BLaER1 treated with 17β-estradiol and CSF1 and Interleukin-3, amounts not matched to agents 10 nM and 100 nM (cell line): Measurements from ENCODE around the gene TFE3.

Experiments used
- H3K27ac ChIP-seq, 11 experiments: shearing (Covaris generic); formaldehyde crosslinking; 2 replicates each; pipeline ENCODE4 v1.8.1; 2022
- H3K27me3 ChIP-seq, 11 experiments: shearing (Covaris generic); formaldehyde crosslinking; 2 replicates each; pipeline ENCODE4 v1.8.1; 2022
- H3K36me3 ChIP-seq, 11 experiments: shearing (Covaris generic); formaldehyde crosslinking; 2 replicates each; pipeline ENCODE4 v1.8.1; 2022
- H3K4me1 ChIP-seq, 10 experiments: shearing (Covaris generic); formaldehyde crosslinking; 2 replicates each; pipeline ENCODE4 v1.8.1; 2022
- H3K4me2 ChIP-seq, 11 experiments: shearing (Covaris generic); formaldehyde crosslinking; 2 replicates each; pipeline ENCODE4 v1.8.1; 2022
- H3K4me3 ChIP-seq, 10 experiments: shearing (Covaris generic); formaldehyde crosslinking; 2 replicates each; pipeline ENCODE4 v1.8.1; 2022
- H3K9ac ChIP-seq, 11 experiments: shearing (Covaris generic); formaldehyde crosslinking; 2 replicates each; pipeline ENCODE4 v1.8.1; 2022
- H3K9me3 ChIP-seq, 11 experiments: shearing (Covaris generic); formaldehyde crosslinking; replicated peaks in 1 of 11; 2 replicates each; pipeline ENCODE4 v1.8.1; 2022
- H4K20me1 ChIP-seq, 11 experiments: shearing (Covaris generic); formaldehyde crosslinking; 2 replicates each; pipeline ENCODE4 v1.8.1; 2022
- Cebpa-rat ChIP-seq, 11 experiments: shearing (Covaris generic); IDR thresholded peaks; 2 replicates each; pipeline ENCODE4 v1.8.1; 2022

TFE3 gene

DNA sequence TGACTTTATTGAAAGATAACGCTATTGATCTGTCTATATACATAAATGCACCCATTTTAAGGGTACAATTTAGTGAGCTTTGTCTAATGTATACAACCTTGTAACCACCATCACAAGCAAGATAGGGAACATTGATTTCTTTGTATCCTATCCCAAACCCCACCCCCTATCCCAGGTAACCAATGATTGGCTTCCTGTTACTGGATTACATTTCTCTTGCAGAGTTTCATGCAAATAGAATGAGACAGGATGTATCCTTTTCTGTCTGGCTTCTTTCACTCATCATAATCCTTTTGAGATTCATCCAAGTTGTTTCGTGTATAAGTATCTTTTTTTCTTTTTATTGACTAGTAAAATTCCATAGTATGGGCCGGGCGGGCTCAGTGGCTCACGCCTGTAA lies 39.5 kb downstream of the TFE3 start:
- no peak overlapping the region for H3K4me2 ChIP-seq
- no peak for TF ChIP-seq Cebpa-rat (IDR thresholded peaks at IDR 0.05)
- peaks cover 8 to 22% (median 13%) of the 10 kb centered on the region in 11 experiments; a peak in 18 of 22 replicates for H3K27me3 ChIP-seq
- H3K27ac ChIP-seq = no peak overlapping the region
- H3K9me3 ChIP-seq = peaks cover 0 to 22% (median 7%) of the 10 kb centered on the region in 11 experiments; a peak in 10 of 22 replicates
- H3K4me3 ChIP-seq = no peak overlapping the region
- H3K36me3 ChIP-seq = peaks cover 0 to 13% (median 9%) of the 10 kb centered on the region in 11 experiments; a peak in 13 of 22 replicates
- H3K4me1 ChIP-seq = peaks cover 0 to 20% (median 9%) of the 10 kb centered on the region in 10 experiments; a peak in 14 of 20 replicates
- H4K20me1 ChIP-seq = peaks cover 0 to 12% (median 7%) of the 10 kb centered on the region in 11 experiments; a peak in 8 of 22 replicates
- H3K9ac ChIP-seq = no peak overlapping the region

DNA sequence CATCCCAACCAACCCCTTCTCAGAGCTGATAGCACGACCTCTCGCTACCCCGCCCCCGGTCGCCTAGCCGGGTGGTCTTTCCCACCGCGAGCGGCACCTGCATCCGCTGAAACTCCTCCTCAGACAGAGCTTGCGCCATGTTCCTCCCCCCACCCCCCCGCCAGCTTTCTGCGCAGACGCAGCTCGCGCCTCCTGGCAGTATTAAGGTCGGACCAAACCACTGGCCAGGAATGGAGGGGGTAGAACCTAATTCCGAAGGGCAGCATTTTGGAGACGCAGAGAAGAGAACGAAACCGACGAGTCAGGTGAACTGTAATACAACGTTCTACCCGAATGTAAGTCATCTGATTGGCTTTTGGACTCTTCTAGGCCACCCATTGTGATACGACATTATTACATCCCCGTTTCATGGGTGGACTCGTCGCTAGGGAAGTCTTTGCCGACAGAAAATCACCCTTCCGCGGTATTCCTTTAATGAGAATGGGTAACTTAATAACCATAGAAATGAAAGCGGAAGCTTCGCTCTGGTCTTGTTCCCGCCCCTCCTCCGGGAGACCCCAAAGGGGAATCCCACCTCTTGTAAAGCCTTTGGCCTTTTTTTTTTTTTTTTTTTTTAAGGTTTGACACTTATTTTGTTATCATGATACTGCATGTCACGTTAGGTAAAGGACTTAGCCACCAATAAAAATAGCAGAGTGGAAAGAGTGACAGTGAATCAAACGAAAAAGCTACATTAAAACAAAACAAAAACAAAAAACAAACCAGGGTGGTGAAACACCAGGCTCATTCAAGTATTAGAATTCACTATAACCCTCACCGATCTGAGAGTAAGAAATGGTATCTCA lies 40.8 kb downstream of the TFE3 start, which contains the start of gene GRIPAP1:
Gene GRIPAP1, minus strand, starts transcription at position 174 of the 845 bp plus-strand sequence. Its CDS starts 35 bp downstream, at position 139.
- H4K20me1 ChIP-seq = peaks cover 0 to 26% (median 14%) of the 10 kb centered on the region in 11 experiments; a peak in 17 of 22 replicates
- peak within 1 kb of the TSS; percentile 88 to 97 (median 92) for H3K9ac ChIP-seq
- peak within 1 kb of the TSS; percentile 58 to 84 (median 74) for H3K4me3 ChIP-seq
- peaks cover 0 to 23% (median 7%) of the 10 kb centered on the region in 11 experiments; a peak in 10 of 22 replicates for H3K9me3 ChIP-seq
- peak within 1 kb of the TSS; percentile 90 to 99 (median 96) for H3K27ac ChIP-seq
- H3K4me1 ChIP-seq = peaks cover 0 to 27% (median 9%) of the 10 kb centered on the region in 10 experiments; a peak in 14 of 20 replicates
- peaks cover 15 to 36% (median 24%) of the 10 kb centered on the region in 11 experiments; a peak in 18 of 22 replicates for H3K27me3 ChIP-seq
- TF ChIP-seq Cebpa-rat (IDR thresholded peaks at IDR 0.05) = peak in 3 of 11 experiments; percentile 17 to 41 (median 31); a peak in 3 of 22 replicates
- H3K36me3 ChIP-seq = peaks cover under 1 to 27% (median 22%) of the 10 kb centered on the region in 11 experiments; a peak in 15 of 22 replicates
- H3K4me2 ChIP-seq = peak within 1 kb of the TSS; percentile 62 to 78 (median 73)

DNA sequence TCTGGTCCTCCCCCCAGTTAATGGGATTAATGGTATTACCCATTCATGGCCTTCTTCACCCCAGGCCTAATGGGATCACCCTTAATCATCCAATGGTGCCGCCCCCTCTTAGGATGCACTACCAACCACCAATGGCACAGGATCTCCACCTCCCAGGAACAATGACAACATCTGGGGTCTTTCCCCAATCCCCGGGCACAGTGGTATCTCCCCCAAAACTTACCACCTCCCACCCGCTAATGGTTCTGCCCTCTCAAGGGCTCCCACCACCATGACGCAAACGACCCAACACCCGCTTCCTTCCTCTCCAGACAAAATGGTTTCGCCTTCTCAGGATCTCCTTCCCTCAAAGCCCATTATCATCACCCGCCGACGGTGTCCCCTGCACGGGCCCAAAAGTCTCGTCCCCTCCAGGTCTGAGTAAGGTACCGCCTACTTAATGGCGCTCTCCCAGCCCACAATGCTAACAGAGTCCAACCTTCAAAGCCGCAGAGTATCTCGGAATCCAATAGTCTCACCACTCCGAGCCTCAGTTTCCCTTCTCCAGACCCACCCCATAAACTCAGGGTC lies 41.6 kb downstream of the TFE3 start:
- Histone ChIP-seq H3K9ac (peak overlapping the region; percentile 88 to 97 (median 92)), H3K36me3 (peaks cover 8 to 34% (median 26%) of the 10 kb centered on the region in 11 experiments; a peak in 18 of 22 replicates), H3K4me3 (peak overlapping the region; percentile 58 to 84 (median 74)), H3K27me3 (peaks cover 15 to 42% (median 30%) of the 10 kb centered on the region in 11 experiments; a peak in 18 of 22 replicates), H3K4me2 (peak overlapping the region; percentile 62 to 78 (median 73)), H3K27ac (peak overlapping the region; percentile 90 to 99 (median 96)), H3K4me1 (peaks cover 0 to 27% (median 9%) of the 10 kb centered on the region in 10 experiments; a peak in 14 of 20 replicates), H4K20me1 (peaks cover 5 to 33% (median 20%) of the 10 kb centered on the region in 11 experiments; a peak in 18 of 22 replicates), H3K9me3 (peaks cover 0 to 28% (median 7%) of the 10 kb centered on the region in 11 experiments; a peak in 10 of 22 replicates)
- no peak for TF ChIP-seq Cebpa-rat (IDR thresholded peaks at IDR 0.05)

DNA sequence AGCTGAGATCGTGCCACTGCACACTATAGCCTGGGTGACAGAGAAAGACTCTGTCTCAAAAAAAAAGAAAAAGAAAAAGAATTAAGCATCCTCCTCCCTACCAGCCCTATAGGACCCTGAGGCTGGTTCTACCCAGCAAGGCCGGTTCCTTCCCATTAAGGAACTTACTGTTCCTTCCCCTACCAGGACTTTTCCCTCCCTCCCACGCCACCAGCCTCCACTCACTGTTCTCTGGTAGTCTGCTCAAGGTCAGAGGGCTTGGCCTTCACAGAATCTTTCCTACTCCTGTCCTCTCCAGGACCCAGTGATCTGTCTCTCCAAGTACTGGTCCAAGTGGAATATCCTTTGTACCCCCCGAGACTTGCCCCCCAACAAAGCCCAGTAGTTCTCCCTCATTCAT lies 42.5 kb downstream of the TFE3 start:
- Histone ChIP-seq H3K27ac (peak overlapping the region in 7 of 11 experiments; percentile 94 to 99 (median 96); a peak in 11 of 22 replicates), H3K9ac (no peak overlapping the region), H3K4me3 (peak overlapping the region in 7 of 10 experiments; percentile 58 to 84 (median 73); a peak in 11 of 20 replicates), H3K4me2 (peak overlapping the region; percentile 62 to 78 (median 73)), H3K4me1 (peaks cover 0 to 27% (median 9%) of the 10 kb centered on the region in 10 experiments; a peak in 14 of 20 replicates), H3K9me3 (peaks cover 0 to 28% (median 7%) of the 10 kb centered on the region in 11 experiments; a peak in 10 of 22 replicates), H3K36me3 (peaks cover 14 to 43% (median 33%) of the 10 kb centered on the region in 11 experiments; a peak in 20 of 22 replicates), H4K20me1 (peaks cover 5 to 39% (median 23%) of the 10 kb centered on the region in 11 experiments; a peak in 18 of 22 replicates), H3K27me3 (peaks cover 15 to 44% (median 33%) of the 10 kb centered on the region in 11 experiments; a peak in 19 of 22 replicates)
- TF ChIP-seq Cebpa-rat (IDR thresholded peaks at IDR 0.05) = no peak

DNA sequence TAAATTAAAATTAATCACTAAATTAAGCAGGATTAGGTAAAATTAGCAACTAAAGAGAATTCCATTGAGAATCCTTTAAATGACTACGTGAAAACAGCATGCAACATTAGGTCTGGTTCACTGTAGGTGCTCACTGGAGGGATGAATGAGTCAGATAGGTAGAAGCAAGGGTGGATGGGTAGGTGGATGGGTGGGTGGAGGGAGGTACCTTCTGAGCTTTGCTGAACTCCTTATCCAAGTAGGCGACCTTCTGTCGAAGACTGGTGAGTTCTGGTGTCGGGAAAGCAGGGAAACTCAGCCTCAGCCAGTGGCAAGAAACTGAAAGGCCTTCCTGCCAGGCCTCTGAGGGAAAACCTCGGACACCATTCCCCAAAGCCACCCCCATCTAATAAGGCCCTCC lies 44.1 kb downstream of the TFE3 start:
- no peak for TF ChIP-seq Cebpa-rat (IDR thresholded peaks at IDR 0.05)
- no peak overlapping the region for H3K4me3 ChIP-seq
- peaks cover 14 to 57% (median 38%) of the 10 kb centered on the region in 11 experiments; a peak in 21 of 22 replicates for H3K36me3 ChIP-seq
- H3K4me1 ChIP-seq = peaks cover 0 to 27% (median 9%) of the 10 kb centered on the region in 10 experiments; a peak in 14 of 20 replicates
- peaks cover 22 to 58% (median 47%) of the 10 kb centered on the region in 11 experiments; a peak in 21 of 22 replicates for H3K27me3 ChIP-seq
- H3K27ac ChIP-seq = no peak overlapping the region
- H3K4me2 ChIP-seq = no peak overlapping the region
- H3K9ac ChIP-seq = no peak overlapping the region
- peaks cover 0 to 28% (median 7%) of the 10 kb centered on the region in 11 experiments; a peak in 10 of 22 replicates for H3K9me3 ChIP-seq
- peaks cover 5 to 53% (median 26%) of the 10 kb centered on the region in 11 experiments; a peak in 18 of 22 replicates for H4K20me1 ChIP-seq

DNA sequence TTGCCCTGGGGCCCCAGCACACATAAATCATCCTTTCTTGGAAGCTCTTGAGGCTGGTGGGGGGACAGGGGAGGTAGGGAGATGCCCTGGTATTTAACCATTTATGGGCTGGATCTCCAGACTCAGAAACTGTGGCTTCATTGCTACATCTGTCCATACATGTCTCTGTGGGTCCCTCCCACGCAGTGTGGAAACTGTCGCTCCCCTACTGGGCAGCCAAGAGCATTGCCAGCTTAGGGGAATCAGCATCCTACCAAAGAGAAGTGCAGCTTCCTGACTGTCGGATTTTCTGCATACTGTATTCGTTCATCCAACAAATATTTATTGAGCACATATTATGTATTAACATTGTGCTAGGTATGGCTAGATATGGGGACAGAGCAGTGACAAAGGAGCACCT lies 44.8 kb downstream of the TFE3 start:
- H4K20me1 ChIP-seq = peaks cover 5 to 59% (median 27%) of the 10 kb centered on the region in 11 experiments; a peak in 18 of 22 replicates
- H3K36me3 ChIP-seq = peaks cover 14 to 63% (median 43%) of the 10 kb centered on the region in 11 experiments
- no peak overlapping the region for H3K4me3 ChIP-seq
- peaks cover 24 to 65% (median 54%) of the 10 kb centered on the region in 11 experiments; a peak in 21 of 22 replicates for H3K27me3 ChIP-seq
- H3K9ac ChIP-seq = no peak overlapping the region
- no peak for TF ChIP-seq Cebpa-rat (IDR thresholded peaks at IDR 0.05)
- H3K4me1 ChIP-seq = peaks cover 0 to 27% (median 9%) of the 10 kb centered on the region in 10 experiments; a peak in 14 of 20 replicates
- no peak overlapping the region for H3K27ac ChIP-seq
- H3K4me2 ChIP-seq = no peak overlapping the region
- peaks cover 0 to 26% (median 7%) of the 10 kb centered on the region in 11 experiments; a peak in 10 of 22 replicates for H3K9me3 ChIP-seq

DNA sequence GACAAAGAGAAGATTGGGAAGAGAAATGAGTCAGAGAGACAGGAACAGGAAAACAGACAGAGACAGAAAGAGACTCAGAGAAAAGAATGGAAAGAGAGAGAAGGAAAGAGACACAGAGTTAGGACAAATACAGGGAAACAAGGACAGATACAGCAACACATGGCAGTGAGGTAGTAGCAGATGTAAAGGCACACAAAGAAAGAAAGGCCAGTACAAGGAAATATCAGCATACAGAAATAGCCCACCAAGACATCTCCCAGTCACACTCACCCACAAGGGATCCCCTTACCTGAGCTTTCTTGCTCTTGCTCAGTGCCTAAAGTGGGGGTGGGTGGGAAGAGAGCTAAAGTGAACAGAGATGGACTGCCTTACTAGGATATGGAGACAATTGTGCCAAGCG lies 45.3 kb downstream of the TFE3 start:
- H3K27me3 ChIP-seq = peaks cover 29 to 70% (median 59%) of the 10 kb centered on the region in 11 experiments; a peak in 21 of 22 replicates
- H4K20me1 ChIP-seq = peaks cover 5 to 64% (median 30%) of the 10 kb centered on the region in 11 experiments; a peak in 19 of 22 replicates
- H3K27ac ChIP-seq = no peak overlapping the region
- H3K9me3 ChIP-seq = peaks cover 0 to 23% (median 7%) of the 10 kb centered on the region in 11 experiments; a peak in 10 of 22 replicates
- no peak overlapping the region for H3K9ac ChIP-seq
- peaks cover 0 to 27% (median 9%) of the 10 kb centered on the region in 10 experiments; a peak in 14 of 20 replicates for H3K4me1 ChIP-seq
- peaks cover 14 to 68% (median 46%) of the 10 kb centered on the region in 11 experiments for H3K36me3 ChIP-seq
- no peak for TF ChIP-seq Cebpa-rat (IDR thresholded peaks at IDR 0.05)
- no peak overlapping the region; a peak in 1 of 22 replicates for H3K4me2 ChIP-seq
- H3K4me3 ChIP-seq = no peak overlapping the region

DNA sequence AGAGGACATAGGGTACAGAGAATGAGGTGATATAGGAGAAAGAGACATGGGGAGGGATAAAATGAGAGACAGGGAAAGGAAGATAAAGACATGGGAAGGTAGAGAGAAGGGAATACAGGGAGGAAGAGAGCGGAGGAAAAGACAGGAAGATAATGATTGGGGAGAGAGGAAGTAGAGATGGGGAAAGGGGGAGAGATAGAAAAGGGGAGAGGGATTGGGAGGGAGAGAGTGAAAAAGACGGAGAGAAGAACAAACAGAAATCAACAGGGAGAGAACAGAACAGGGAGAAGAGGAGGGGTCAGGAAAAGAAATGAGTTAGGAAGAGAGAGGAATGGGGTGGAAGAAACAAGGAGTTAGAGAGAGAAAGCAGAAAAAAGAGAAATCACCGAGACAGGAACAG lies 45.7 kb downstream of the TFE3 start:
- Histone ChIP-seq H3K4me3 (no peak overlapping the region), H3K27ac (no peak overlapping the region), H3K9me3 (peaks cover 0 to 23% (median 7%) of the 10 kb centered on the region in 11 experiments; a peak in 10 of 22 replicates), H4K20me1 (peaks cover 5 to 68% (median 30%) of the 10 kb centered on the region in 11 experiments; a peak in 19 of 22 replicates), H3K4me2 (no peak overlapping the region), H3K4me1 (peaks cover 0 to 27% (median 9%) of the 10 kb centered on the region in 10 experiments; a peak in 14 of 20 replicates), H3K36me3 (peaks cover 15 to 72% (median 46%) of the 10 kb centered on the region in 11 experiments), H3K9ac (no peak overlapping the region), H3K27me3 (peaks cover 29 to 74% (median 61%) of the 10 kb centered on the region in 11 experiments)
- no peak for TF ChIP-seq Cebpa-rat (IDR thresholded peaks at IDR 0.05)
